HepG2 (cell line): ENCODE measurements around the gene SGCG. TPM values are rescaled to one million over a fixed set of nuclear protein-coding genes. Genes with fewer than 3 reads are reported as not detected.

Source experiments
- ATAC-seq: fragments of 200-7000 bp; cut with Tn5 transposase; 3 replicates; pipeline ENCODE4 v1.9.1; 2020; ENCODE audit warnings: mild to moderate bottlenecking, moderate library complexity
- BruUV-seq: library from RNA; stranded (reverse); fragments of 400-500 nt; replicated peaks from 2 replicates; lab custom pipeline; 2021; lab: Mats Ljungman, UMichigan
- CTCF ChIA-PET: fragments of 300-600 bp; formaldehyde crosslinking; extraction: SDS; loops from one replicate; lab custom pipeline; 2021; ENCODE audit warnings: low total read pairs, inconsistent platforms, low intra/inter-chr PET ratio; lab: Yijun Ruan, JAX
- POLR2A ChIA-PET: fragments of 350-600 bp; sonication (Branson Sonifier 250); formaldehyde crosslinking; loops from one replicate; lab custom pipeline; 2020; ENCODE audit warnings: antibody characterized with exemption, inconsistent platforms; lab: Yijun Ruan, JAX
- DNase-seq: peaks from one replicate; pipeline ENCODE4 v3.0.0-alpha.2; 2015; ENCODE audit warnings: low spot score
- FAIRE-seq: peaks from 3 replicates; lab custom pipeline; 2011; peaks lifted over from hg19 to GRCh38; lab: Jason Lieb, UNC
- H2AFZ ChIP-seq: one replicate; pipeline ENCODE4 v1.6.1; 2011; ENCODE audit warnings: low read length, inconsistent platforms
- H3K27ac ChIP-seq: fragments of 300-600 bp; 3 replicates; pipeline ENCODE4 v1.8.0; 2011; ENCODE audit warnings: mixed run types, mild to moderate bottlenecking, mixed read lengths, low read length, inconsistent platforms; ENCODE audit not compliant: insufficient read depth; ENCODE audit errors: extremely low read length
- H3K27me3 ChIP-seq, 2 experiments: fragments of 200-600 bp in 1 of 2; 2 replicates in 1 of 2; 3 replicates in 1 of 2; pipeline versions ENCODE4 v1.6.0 to v1.8.0; 2011; ENCODE audit warnings: low read length in 2 of 2, mild to moderate bottlenecking in 2 of 2, moderate library complexity in 2 of 2, inconsistent platforms in 1 of 2; ENCODE audit not compliant: insufficient read depth in 2 of 2, control insufficient read depth in 1 of 2
- H3K36me3 ChIP-seq, 2 experiments: fragments of 200-600 bp in 1 of 2; replicated peaks in 1 of 2; 2 replicates in 1 of 2; 3 replicates in 1 of 2; pipeline versions ENCODE4 v1.5.1 to v1.8.0; 2011; ENCODE audit warnings: low read length in 2 of 2, inconsistent platforms in 1 of 2; ENCODE audit not compliant: insufficient read depth in 2 of 2, control insufficient read depth in 1 of 2
- H3K4me1 ChIP-seq: 2 replicates; pipeline ENCODE4 v1.5.1; 2012; ENCODE audit warnings: low read length, inconsistent platforms; ENCODE audit not compliant: insufficient read depth
- H3K4me2 ChIP-seq: 2 replicates; pipeline ENCODE4 v1.6.0; 2011; ENCODE audit warnings: low read depth, low read length, inconsistent platforms
- H3K4me3 ChIP-seq, 3 experiments: fragments of 200-600 bp in 1 of 3; sonication (generic), shearing (Covaris generic) in 1 of 3; replicated peaks in 1 of 3; 2 replicates each; pipeline ENCODE4 v1.5.1; 2011 to 2016; ENCODE audit warnings: low read length in 3 of 3, inconsistent platforms in 2 of 3, low read depth in 2 of 3, mild to moderate bottlenecking in 2 of 3, control low read depth in 1 of 3, mixed read lengths in 1 of 3; ENCODE audit not compliant: insufficient read depth in 1 of 3
- H3K79me2 ChIP-seq: one replicate; pipeline ENCODE4 v1.6.1; 2011; ENCODE audit warnings: low read length, inconsistent platforms; ENCODE audit not compliant: insufficient read depth
- H3K9ac ChIP-seq: 2 replicates; pipeline ENCODE4 v1.6.0; 2011; ENCODE audit warnings: mild to moderate bottlenecking, low read depth, low read length, inconsistent platforms; ENCODE audit not compliant: insufficient read depth
- H3K9me3 ChIP-seq: 2 replicates; pipeline ENCODE4 v1.5.1; 2012; ENCODE audit warnings: mild to moderate bottlenecking, low read length
- H4K20me1 ChIP-seq: 2 replicates; pipeline ENCODE4 v1.6.0; 2011; ENCODE audit warnings: inconsistent platforms, mild to moderate bottlenecking, low read length, moderate library complexity; ENCODE audit not compliant: insufficient read depth
- AHDC1 ChIP-seq: sonication (generic); formaldehyde crosslinking; IDR thresholded peaks from 2 replicates; pipeline ENCODE4 v1.5.1; 2020; ENCODE audit warnings: mild to moderate bottlenecking, missing genetic modification reagents, borderline replicate concordance
- ATF7-NPFF ChIP-seq: sonication (generic); formaldehyde crosslinking; IDR thresholded peaks from 2 replicates; pipeline ENCODE4 v1.8.1; 2023; ENCODE audit warnings: mild to moderate bottlenecking, low read depth, missing genetic modification reagents, moderate library complexity
- ETS1 ChIP-seq: sonication (generic); formaldehyde crosslinking; IDR thresholded peaks from 2 replicates; pipeline ENCODE4 v1.4.0; 2020; ENCODE audit warnings: missing genetic modification reagents
- JDP2 ChIP-seq: sonication (generic); formaldehyde crosslinking; IDR thresholded peaks from 2 replicates; pipeline ENCODE4 v1.8.1; 2022; ENCODE audit warnings: missing genetic modification reagents, borderline replicate concordance
- KLF11 ChIP-seq: IDR thresholded peaks from 2 replicates; pipeline ENCODE4 v1.6.1; 2016; ENCODE audit warnings: missing compliant biosample characterization
- NR2C2 ChIP-seq: sonication (generic); formaldehyde crosslinking; IDR thresholded peaks from 2 replicates; pipeline ENCODE4 v1.4.0; 2020; ENCODE audit warnings: missing genetic modification reagents, mild to moderate bottlenecking, moderate library complexity, borderline replicate concordance
- ZFP41 ChIP-seq: sonication (generic); formaldehyde crosslinking; IDR thresholded peaks from 2 replicates; pipeline ENCODE4 v1.4.0; 2020; ENCODE audit warnings: mild to moderate bottlenecking, missing genetic modification reagents, borderline replicate concordance
- ZKSCAN8 ChIP-seq: IDR thresholded peaks from 2 replicates; pipeline ENCODE4 v1.6.1; 2016; ENCODE audit warnings: borderline replicate concordance, missing genetic modification reagents, missing compliant biosample characterization
- ZNF230 ChIP-seq: sonication (generic); formaldehyde crosslinking; IDR thresholded peaks from 2 replicates; pipeline ENCODE4 v1.4.0; 2020; ENCODE audit warnings: mild to moderate bottlenecking, missing genetic modification reagents
- ZNF33A ChIP-seq: sonication (generic); formaldehyde crosslinking; IDR thresholded peaks from 2 replicates; pipeline ENCODE4 v1.5.1; 2020; ENCODE audit warnings: missing genetic modification reagents, mild to moderate bottlenecking, moderate library complexity, borderline replicate concordance
- ZNF777 ChIP-seq: sonication (generic); formaldehyde crosslinking; IDR thresholded peaks from 2 replicates; pipeline ENCODE4 v1.4.0; 2020; ENCODE audit warnings: missing genetic modification reagents
- in situ Hi-C: cut with HindIII; loops from 2 replicates; pipeline ENCODE4 v1.10.0; 2017; ENCODE audit warnings: low pct_unique_long_range_greater_than_20kb; ENCODE audit not compliant: extremely low pct_ligation_motif_present
- intact Hi-C: fragments of 100-400 bp; cut with micrococcal nuclease; formaldehyde crosslinking; loops from one replicate; pipeline ENCODE4 v1.10.0; 2022; ENCODE audit not compliant: unreplicated experiment
- polyA plus RNA-seq, 8 experiments: library from polyadenylated mRNA; depleted of rRNA in 3 of 8; stranded (reverse) in 7 of 8; unstranded in 1 of 8; fragments of >200 nt; fragmentation: Illumina TruSeq in 4 of 8; extraction: Trizol in 4 of 8; gene quantifications; 2 replicates each; pipeline versions ENCODE4 v1.2.1 to v1.2.3, GENCODE V29; 2011 to 2016; ENCODE audit warnings: low read depth in 4 of 8, missing spikeins in 1 of 8, mixed read lengths in 1 of 8; ENCODE audit not compliant: insufficient read depth in 1 of 8
- total RNA-seq, 5 experiments: library from RNA; depleted of rRNA; stranded (reverse); fragments of >200 nt; fragmentation: Illumina TruSeq; extraction: Trizol; gene quantifications; 2 replicates each; pipeline ENCODE4 v1.2.3, GENCODE V29; 2016; ENCODE audit warnings: low read depth in 1 of 5

Gene SGCG
- total and polyA plus RNA-seq, 2 of the 13 experiments (the other 11 are each of a cell fraction or from before 2014, with no cell fraction given) = not detected

GRCh38 chr13:23231241-23231640 is 50.5 kb downstream of the SGCG start:
- TF ChIP-seq ZNF777 (CRISPR knock-in tag) = no peak
- no peak for TF ChIP-seq ATF7-NPFF
- no peak for TF ChIP-seq AHDC1 (CRISPR knock-in tag)
- no peak for TF ChIP-seq JDP2 (CRISPR knock-in tag)
- no peak for TF ChIP-seq ZFP41
- TF ChIP-seq ETS1 = no peak
- no peak for TF ChIP-seq ZNF33A (CRISPR knock-in tag)
- TF ChIP-seq NR2C2 (CRISPR knock-in tag) = no peak
- no peak for TF ChIP-seq ZKSCAN8 (CRISPR knock-in tag)
- no peak for TF ChIP-seq KLF11 (CRISPR knock-in tag)
- no peak for TF ChIP-seq ZNF230 (CRISPR knock-in tag)
- H3K4me1 ChIP-seq = no peaks in the 10 kb centered on the region
- ATAC-seq = no peak
- H3K27me3 ChIP-seq = no peaks in the 10 kb centered on the region; a peak in 1 of 5 replicates
- ChIA-PET POLR2A (no interaction called here), CTCF (no interaction called here)
- intact Hi-C loops (no loop called here), in situ Hi-C loops (no loop called here)
- no peak overlapping the region for H3K27ac ChIP-seq
- no peaks in the 10 kb centered on the region for H3K36me3 ChIP-seq
- no peaks in the 10 kb centered on the region for H3K9me3 ChIP-seq
- no peak overlapping the region for H3K4me3 ChIP-seq
- no TSS peak for BruUV-seq
- DNase-seq = no peak
- no peaks in the 10 kb centered on the region for H4K20me1 ChIP-seq
- H3K4me2 ChIP-seq = no peak overlapping the region
- H3K79me2 ChIP-seq = no peaks in the 10 kb centered on the region
- no peak for FAIRE-seq
- no peak overlapping the region for H2AFZ ChIP-seq
- no peak overlapping the region for H3K9ac ChIP-seq
